H9 (cell line): ENCODE results near the gene CRYBB1. TPM values are rescaled to one million over a fixed set of nuclear protein-coding genes. Genes with fewer than 3 reads are reported as not detected.

Experiments used
- DNase-seq: peaks from one replicate; pipeline ENCODE4 v3.0.0-alpha.2; 2017
- H2AFZ ChIP-seq: one replicate; pipeline ENCODE4 v1.6.1; 2013; ENCODE audit warnings: mild to moderate bottlenecking, low read length, control low read depth, moderate library complexity
- H2AK5ac ChIP-seq: 2 replicates; pipeline ENCODE4 v1.6.1; 2013; ENCODE audit warnings: low read length, control low read depth, mixed read lengths; ENCODE audit not compliant: insufficient read length
- H2BK120ac ChIP-seq: one replicate; pipeline ENCODE4 v1.6.1; 2013; ENCODE audit warnings: low read depth, mild to moderate bottlenecking, low read length, control low read depth, inconsistent platforms; ENCODE audit not compliant: poor library complexity, severe bottlenecking
- H2BK12ac ChIP-seq: 2 replicates; pipeline ENCODE4 v1.6.1; 2013; ENCODE audit warnings: low read length, control low read depth, mixed read lengths, low read depth; ENCODE audit not compliant: insufficient read length
- H2BK15ac ChIP-seq: 2 replicates; pipeline ENCODE4 v1.6.1; 2013; ENCODE audit warnings: low read depth, low read length, control low read depth
- H2BK20ac ChIP-seq: one replicate; pipeline ENCODE4 v1.6.1; 2013; ENCODE audit warnings: low read depth, mild to moderate bottlenecking, low read length, control low read depth, inconsistent platforms; ENCODE audit not compliant: poor library complexity, severe bottlenecking
- H2BK5ac ChIP-seq: 2 replicates; pipeline ENCODE4 v1.6.1; 2013; ENCODE audit warnings: low read length, control low read depth, mixed read lengths; ENCODE audit not compliant: insufficient read length
- H3K14ac ChIP-seq: 2 replicates; pipeline ENCODE4 v1.6.1; 2013; ENCODE audit warnings: low read length, control low read depth; ENCODE audit not compliant: insufficient read depth
- H3K18ac ChIP-seq: 2 replicates; pipeline ENCODE4 v1.6.1; 2013; ENCODE audit warnings: low read depth, mild to moderate bottlenecking, mixed read lengths, low read length, control low read depth; ENCODE audit not compliant: insufficient read length
- H3K23ac ChIP-seq: 2 replicates; pipeline ENCODE4 v1.6.1; 2013; ENCODE audit warnings: low read length, control low read depth, mixed read lengths, low read depth; ENCODE audit not compliant: insufficient read length
- H3K23me2 ChIP-seq: 2 replicates; pipeline ENCODE4 v1.6.1; 2013; ENCODE audit warnings: low read depth, mild to moderate bottlenecking, mixed read lengths, low read length, control low read depth; ENCODE audit not compliant: insufficient read length, poor library complexity, severe bottlenecking
- H3K27ac ChIP-seq: 2 replicates; pipeline ENCODE4 v1.5.1; 2013; ENCODE audit warnings: low read length, control low read depth, mixed read lengths, low read depth; ENCODE audit not compliant: insufficient read length
- H3K27me3 ChIP-seq: 2 replicates; pipeline ENCODE4 v1.6.1; 2013; ENCODE audit warnings: low read length, control low read depth, inconsistent platforms; ENCODE audit not compliant: insufficient read depth
- H3K4ac ChIP-seq: 2 replicates; pipeline ENCODE4 v1.6.1; 2013; ENCODE audit warnings: low read depth, mild to moderate bottlenecking, control low read depth, inconsistent platforms, low read length, moderate library complexity
- H3K4me1 ChIP-seq: 2 replicates; pipeline ENCODE4 v1.6.1; 2013; ENCODE audit warnings: low read length, control low read depth, inconsistent platforms; ENCODE audit not compliant: insufficient read depth
- H3K4me2 ChIP-seq: 2 replicates; pipeline ENCODE4 v1.6.1; 2013; ENCODE audit warnings: low read length, control low read depth, mixed read lengths; ENCODE audit not compliant: insufficient read length, insufficient read depth
- H3K56ac ChIP-seq: 2 replicates; pipeline ENCODE4 v1.6.1; 2013; ENCODE audit warnings: low read depth, mild to moderate bottlenecking, mixed read lengths, low read length, control low read depth; ENCODE audit not compliant: insufficient read length
- H3K79me1 ChIP-seq: 2 replicates; pipeline ENCODE4 v1.6.1; 2013; ENCODE audit warnings: low read depth, mild to moderate bottlenecking, moderate library complexity, low read length, control low read depth, inconsistent platforms; ENCODE audit not compliant: insufficient read depth, poor library complexity, severe bottlenecking
- H3K79me2 ChIP-seq: 2 replicates; pipeline ENCODE4 v1.6.1; 2013; ENCODE audit warnings: low read length, control low read depth, inconsistent platforms; ENCODE audit not compliant: insufficient read depth
- H3K9ac ChIP-seq: 2 replicates; pipeline ENCODE4 v1.6.1; 2013; ENCODE audit warnings: low read length, control low read depth, mixed read lengths; ENCODE audit not compliant: insufficient read length; ENCODE audit errors: extremely low read depth
- H3K9me3 ChIP-seq: one replicate; pipeline ENCODE4 v1.6.1; 2013; ENCODE audit warnings: low read depth, low read length, inconsistent platforms; ENCODE audit not compliant: control insufficient read depth
- H3T11ph ChIP-seq: one replicate; pipeline ENCODE4 v1.6.1; 2013; ENCODE audit warnings: mild to moderate bottlenecking, low read length, control low read depth, inconsistent platforms
- H4K20me1 ChIP-seq: one replicate; pipeline ENCODE4 v1.6.1; 2013; ENCODE audit not compliant: control insufficient read depth, insufficient read length, insufficient read depth
- H4K5ac ChIP-seq: 2 replicates; pipeline ENCODE4 v1.6.1; 2013; ENCODE audit warnings: low read depth, mild to moderate bottlenecking, mixed read lengths, low read length, control low read depth; ENCODE audit not compliant: insufficient read length
- H4K8ac ChIP-seq: replicated peaks from 2 replicates; pipeline ENCODE4 v1.6.1; 2013; ENCODE audit warnings: low read length, control low read depth, mixed read lengths, low read depth; ENCODE audit not compliant: insufficient read length
- H4K91ac ChIP-seq: 2 replicates; pipeline ENCODE4 v1.6.1; 2013; ENCODE audit warnings: low read depth, mild to moderate bottlenecking, moderate library complexity, mixed read lengths, low read length, control low read depth; ENCODE audit not compliant: insufficient read length
- H3K27ac Mint-ChIP-seq, 3 experiments: 2 replicates in 2 of 3; 3 replicates in 1 of 3; pipeline ENCODE4 v1.8.0; 2020 to 2021; ENCODE audit warnings: mixed read lengths in 3 of 3, mild to moderate bottlenecking in 1 of 3, moderate library complexity in 1 of 3
- H3K27me3 Mint-ChIP-seq: 2 replicates; pipeline ENCODE4 v1.8.0; 2021; ENCODE audit warnings: low read depth, mild to moderate bottlenecking, moderate library complexity, mixed read lengths
- H3K36me3 Mint-ChIP-seq, 3 experiments: 2 replicates in 2 of 3; 3 replicates in 1 of 3; pipeline ENCODE4 v1.8.0; 2020 to 2021; ENCODE audit warnings: low read depth in 3 of 3, mixed read lengths in 3 of 3; ENCODE audit not compliant: insufficient read depth in 1 of 3
- H3K4me1 Mint-ChIP-seq, 2 experiments: 2 replicates each; pipeline ENCODE4 v1.8.0; 2020; ENCODE audit warnings: mixed read lengths in 2 of 2
- H3K4me3 Mint-ChIP-seq, 2 experiments: 2 replicates in 1 of 2; 3 replicates in 1 of 2; pipeline ENCODE4 v1.8.0; 2020 to 2021; ENCODE audit warnings: mild to moderate bottlenecking in 2 of 2, mixed read lengths in 2 of 2, moderate library complexity in 1 of 2
- H3K9me3 Mint-ChIP-seq, 2 experiments: 2 replicates in 1 of 2; 3 replicates in 1 of 2; pipeline ENCODE4 v1.8.0; 2020; ENCODE audit warnings: mild to moderate bottlenecking in 2 of 2, mixed read lengths in 2 of 2, moderate library complexity in 1 of 2
- CTCF ChIP-seq: fragments of 200-600 bp; sonication (generic); conservative IDR thresholded peaks from 3 replicates; pipeline ENCODE4 v1.8.0; 2021; ENCODE audit warnings: antibody characterized with exemption, mild to moderate bottlenecking
- WGBS: extraction: QIAGEN DNeasy Blood & Tissue Kit; methylation state at CpG from one replicate; pipeline ENCODE4 v1.1.7; 2013; ENCODE audit warnings: missing lambda C conversion rate, low lambda C conversion rate, mixed read lengths; ENCODE audit not compliant: insufficient read length; ENCODE audit errors: extremely low coverage; 5-methylcytosine and 5-hydroxymethylcytosine counted together
- total RNA-seq: library from RNA; stranded (reverse); gene quantifications from 2 replicates; pipeline ENCODE4 v1.2.1, GENCODE V29; 2021

The CRYBB1 gene
- total RNA-seq, 1 experiment from 2014 or later, result 5.4 TPM

DNA sequence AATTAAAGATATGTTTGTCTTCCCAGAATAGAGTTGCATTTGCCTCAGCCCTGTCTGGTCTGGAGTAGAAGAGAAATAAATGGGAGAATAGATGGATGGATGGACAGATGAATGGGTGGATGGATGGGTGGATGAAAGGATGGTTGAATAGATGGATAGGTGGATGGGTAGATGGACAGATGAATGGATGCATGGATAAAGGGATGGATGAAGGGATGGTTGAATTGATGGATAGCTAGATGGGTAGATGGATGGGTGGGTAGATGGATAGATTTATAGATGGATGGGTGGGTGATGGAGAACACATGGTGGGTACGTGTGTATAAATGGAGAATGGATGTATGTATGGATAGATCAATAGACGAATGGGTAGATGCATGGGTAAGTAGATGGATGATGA is 8.5 kb downstream of the CRYBB1 start:
- Histone ChIP-seq H3K56ac (no peak overlapping the region), H3K27ac (no peak overlapping the region), H2BK5ac (no peak overlapping the region), H3K23ac (no peak overlapping the region), H3K9ac (no peak overlapping the region), H2BK15ac (no peak overlapping the region), H4K20me1 (no peaks in the 10 kb centered on the region), H2AFZ (no peak overlapping the region), H4K5ac (no peak overlapping the region), H3K79me1 (no peaks in the 10 kb centered on the region), H3K4me1 (peaks cover 14% of the 10 kb centered on the region; the same call in 1 of the 2 replicates), H3K79me2 (no peaks in the 10 kb centered on the region), H3K14ac (no peak overlapping the region), H3K23me2 (no peaks in the 10 kb centered on the region), H2BK12ac (no peak overlapping the region), H4K91ac (no peak overlapping the region), H3K4me2 (no peak overlapping the region), H2BK120ac (no peak overlapping the region), H2AK5ac (no peak overlapping the region), H2BK20ac (no peak overlapping the region), H3K18ac (no peak overlapping the region), H3K27me3 (peaks cover 6% of the 10 kb centered on the region; the same call in 1 of the 2 replicates), H4K8ac (no peak overlapping the region), H3K9me3 (no peaks in the 10 kb centered on the region), H3T11ph (no peak overlapping the region), H3K4ac (no peak overlapping the region)
- no peak for DNase-seq
- Mint-ChIP-seq H3K36me3 (no peaks in the 10 kb centered on the region; a peak in 1 of 7 replicates), H3K4me1 (peaks cover 52 to 54% of the 10 kb centered on the region in 2 experiments), H3K27ac (no peak overlapping the region), H3K9me3 (no peaks in the 10 kb centered on the region; a peak in 1 of 5 replicates), H3K4me3 (no peak overlapping the region; a peak in 1 of 5 replicates), H3K27me3 (peaks cover 44% of the 10 kb centered on the region)
- no peak for TF ChIP-seq CTCF
- WGBS, result 100% methylated on average over 1 of the region's 2 CpGs
